NOMO-1 treated with DMSO at 0.1 percent for 48 hours (cell line): Measurements from ENCODE around the gene ITGA2B.
"Not testable (repeated sequence)": the region's sequence is repeated elsewhere in the genome, so short reads cannot be mapped to it uniquely, and the experiment has no call there.

ENCODE experiments used
- DNase-seq: peaks from one replicate; lab custom pipeline; 2025; ENCODE audit not compliant: unreplicated experiment; lab: John Stamatoyannopoulos, UW

ITGA2B gene

DNA sequence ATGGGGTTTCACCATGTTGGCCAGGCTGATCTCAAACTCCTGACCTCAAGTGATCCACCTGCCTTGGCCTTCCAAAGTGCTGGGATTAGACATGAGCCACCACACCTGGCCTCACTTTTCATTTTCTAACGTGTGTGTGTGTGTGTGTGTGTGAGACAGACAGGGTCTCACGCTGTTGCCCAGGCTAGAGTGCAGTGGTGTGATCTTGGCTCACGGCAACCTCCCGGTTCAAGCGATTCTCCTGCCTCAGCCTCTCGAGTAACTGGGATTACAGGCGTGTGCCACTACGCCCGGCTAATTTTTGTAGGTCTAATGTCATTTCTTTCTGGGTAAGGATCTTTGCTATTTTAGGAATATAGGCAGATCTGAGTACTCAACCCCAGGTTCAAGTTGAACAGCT, 4.7 kb upstream of the ITGA2B start:
- not testable (repeated sequence) for DNase-seq

DNA sequence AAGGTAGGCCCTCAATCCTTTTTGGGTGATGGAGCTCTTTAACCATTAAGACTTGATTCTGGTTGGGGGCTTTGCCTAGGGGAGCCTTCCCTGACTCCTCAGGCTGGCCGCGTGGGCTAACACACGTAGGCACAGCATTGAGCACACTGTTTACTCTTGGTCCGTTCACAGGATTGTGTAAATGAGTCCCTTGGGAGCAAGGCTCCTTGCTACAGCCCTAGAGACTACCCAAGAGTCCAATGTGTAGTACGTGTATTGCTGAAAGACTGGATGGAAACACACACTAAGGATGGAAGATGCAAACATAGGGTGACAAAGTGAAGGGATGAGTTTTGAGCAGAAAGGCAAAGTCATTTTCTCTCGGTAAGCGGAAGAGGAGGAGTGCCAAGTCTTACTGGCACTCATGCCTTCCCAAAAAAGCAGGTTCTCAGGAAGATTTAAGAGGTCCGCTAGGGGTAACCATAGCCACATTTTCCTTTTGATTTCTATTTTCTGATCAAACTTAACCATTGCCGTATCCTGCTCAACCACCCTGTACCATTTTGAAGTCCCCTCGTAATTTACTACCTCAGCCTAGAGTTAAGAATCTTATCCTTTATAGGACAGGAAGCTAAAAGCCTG, 911 bp upstream of the ITGA2B start:
- no peak for DNase-seq

GRCh38 chr17:44389723-44390202, 314 bp upstream of the ITGA2B start:
- DNase-seq: peak; percentile 76

GRCh38 chr17:44387804-44388203, 1.6 kb downstream of the ITGA2B start:
- no peak for DNase-seq

- no peak for DNase-seq
Observed at GRCh38 chr17:44386182-44386525, 3.3 kb downstream of the ITGA2B start.

GRCh38 chr17:44385287-44386181, 3.9 kb downstream of the ITGA2B start:
- DNase-seq: peak; percentile 83

GRCh38 chr17:44384823-44385286, 4.6 kb downstream of the ITGA2B start:
- no peak for DNase-seq

DNA sequence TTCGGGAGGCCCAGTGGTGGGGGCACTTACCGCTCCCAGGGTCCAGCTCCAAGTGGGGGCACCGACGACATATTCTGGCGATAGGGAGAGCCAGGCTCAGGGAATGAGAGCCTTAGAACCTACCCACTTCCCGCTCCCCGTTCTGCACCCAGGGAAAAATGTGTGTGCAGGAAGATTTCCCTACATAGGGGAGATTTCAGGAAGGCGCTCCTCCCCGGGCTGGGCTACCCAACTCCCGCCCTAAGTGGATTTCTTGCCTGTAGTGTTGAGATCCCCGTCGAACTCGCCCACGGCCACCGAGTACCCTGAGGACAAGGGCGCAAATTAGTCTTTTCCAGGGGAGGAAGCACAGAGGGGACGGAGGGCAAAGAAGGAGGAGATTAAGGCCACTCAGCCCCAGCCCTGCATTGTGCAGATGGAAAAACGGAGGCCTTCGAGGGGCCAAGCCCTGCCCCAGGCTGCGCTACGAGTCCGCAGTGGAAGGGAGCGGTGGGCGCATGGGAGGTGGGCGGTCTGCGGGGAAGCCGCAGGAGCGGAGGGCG, 5.1 kb downstream of the ITGA2B start:
- DNase-seq: no peak

GRCh38 chr17:44383861-44384260, 5.6 kb downstream of the ITGA2B start:
- no peak for DNase-seq

DNA sequence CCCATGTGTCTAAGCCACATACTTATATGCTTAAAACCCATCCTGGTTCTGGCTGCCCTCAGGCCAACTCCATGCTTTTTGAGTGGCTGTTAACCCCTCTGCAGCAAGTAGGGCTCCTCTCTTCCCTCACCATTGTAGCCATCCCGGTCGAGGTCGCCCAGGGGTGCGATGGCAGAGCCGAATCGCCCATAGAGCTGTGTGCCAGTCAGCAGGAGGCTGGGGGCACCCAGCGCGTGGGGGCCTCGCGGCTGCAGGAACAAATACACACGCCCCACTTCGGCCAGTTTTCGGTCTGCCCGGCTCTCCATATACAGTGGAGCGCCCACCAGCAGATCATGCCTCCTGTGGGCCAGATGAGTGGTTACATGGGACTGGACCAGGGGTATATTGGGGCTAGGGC, 6.1 kb downstream of the ITGA2B start:
- no peak for DNase-seq

DNA sequence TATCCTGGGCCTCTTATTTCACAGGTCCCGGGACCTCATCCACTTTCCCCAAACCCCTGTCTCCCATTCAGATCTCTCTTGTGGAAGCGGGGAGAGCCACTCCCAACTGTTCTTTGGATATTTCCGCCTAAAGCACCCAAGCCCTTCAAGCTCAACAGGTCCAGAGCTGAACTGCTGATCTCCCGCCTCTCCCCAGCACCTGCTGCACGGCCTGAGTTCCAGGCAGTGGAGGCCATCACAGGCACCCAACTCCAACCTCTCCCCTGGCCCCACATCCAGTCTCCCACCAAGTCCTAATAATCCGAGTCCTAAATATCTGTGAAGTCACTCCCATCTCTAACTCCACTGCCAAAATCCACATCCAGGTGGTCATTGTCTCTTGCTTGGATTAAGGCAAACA, 6.5 kb downstream of the ITGA2B start:
- DNase-seq: no peak

GRCh38 chr17:44381810-44382305, 7.6 kb downstream of the ITGA2B start:
- no peak for DNase-seq

GRCh38 chr17:44380767-44381166, 8.7 kb downstream of the ITGA2B start:
- no peak for DNase-seq

DNA sequence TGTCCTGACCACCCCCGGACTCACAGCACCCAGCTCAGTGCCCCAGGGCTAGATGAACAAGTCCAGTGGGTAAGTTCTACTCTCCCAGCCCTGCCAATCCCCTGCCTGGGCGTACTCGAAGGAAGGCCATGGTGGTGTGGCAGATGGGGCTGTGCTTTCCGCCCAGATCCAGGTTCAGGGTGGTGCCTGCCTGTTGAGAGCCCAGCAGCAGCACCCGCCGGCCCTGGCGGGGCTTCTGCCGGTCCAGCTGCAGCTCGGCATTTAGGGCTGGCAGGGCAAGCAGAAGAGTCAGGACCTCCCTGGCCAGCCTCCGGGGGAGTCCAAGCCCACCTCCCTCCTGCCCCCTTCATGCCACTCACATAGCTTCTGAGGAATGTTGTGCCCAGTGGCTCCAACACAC, 9.6 kb downstream of the ITGA2B start:
- DNase-seq: no peak

- DNase-seq: no peak
Observed at GRCh38 chr17:44378171-44378705, 11.2 kb downstream of the ITGA2B start.

GRCh38 chr17:44376779-44377178, 12.7 kb downstream of the ITGA2B start:
- no peak for DNase-seq

DNA sequence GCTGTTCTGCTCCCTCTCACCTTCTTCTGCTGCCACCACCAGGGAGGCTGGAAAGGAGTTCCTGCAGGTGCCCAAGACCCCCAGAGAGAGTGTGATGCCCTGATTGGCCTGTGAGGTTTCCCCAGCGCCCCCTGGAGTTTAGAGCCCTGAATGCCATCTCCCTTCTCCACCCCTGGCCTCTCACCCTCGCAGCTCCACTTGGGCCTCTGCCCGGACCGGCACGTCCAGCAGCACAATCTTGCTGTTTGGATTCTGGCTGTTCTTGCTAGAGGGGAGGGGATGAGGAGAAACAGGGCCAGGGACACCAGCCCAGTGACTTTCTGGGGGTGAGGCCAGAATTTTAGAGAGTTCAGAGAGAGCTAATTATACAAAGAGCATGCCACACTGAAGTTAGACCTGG, 13.3 kb downstream of the ITGA2B start:
- DNase-seq: no peak

GRCh38 chr17:44375196-44376017, 14.0 kb downstream of the ITGA2B start:
- no peak for DNase-seq

DNA sequence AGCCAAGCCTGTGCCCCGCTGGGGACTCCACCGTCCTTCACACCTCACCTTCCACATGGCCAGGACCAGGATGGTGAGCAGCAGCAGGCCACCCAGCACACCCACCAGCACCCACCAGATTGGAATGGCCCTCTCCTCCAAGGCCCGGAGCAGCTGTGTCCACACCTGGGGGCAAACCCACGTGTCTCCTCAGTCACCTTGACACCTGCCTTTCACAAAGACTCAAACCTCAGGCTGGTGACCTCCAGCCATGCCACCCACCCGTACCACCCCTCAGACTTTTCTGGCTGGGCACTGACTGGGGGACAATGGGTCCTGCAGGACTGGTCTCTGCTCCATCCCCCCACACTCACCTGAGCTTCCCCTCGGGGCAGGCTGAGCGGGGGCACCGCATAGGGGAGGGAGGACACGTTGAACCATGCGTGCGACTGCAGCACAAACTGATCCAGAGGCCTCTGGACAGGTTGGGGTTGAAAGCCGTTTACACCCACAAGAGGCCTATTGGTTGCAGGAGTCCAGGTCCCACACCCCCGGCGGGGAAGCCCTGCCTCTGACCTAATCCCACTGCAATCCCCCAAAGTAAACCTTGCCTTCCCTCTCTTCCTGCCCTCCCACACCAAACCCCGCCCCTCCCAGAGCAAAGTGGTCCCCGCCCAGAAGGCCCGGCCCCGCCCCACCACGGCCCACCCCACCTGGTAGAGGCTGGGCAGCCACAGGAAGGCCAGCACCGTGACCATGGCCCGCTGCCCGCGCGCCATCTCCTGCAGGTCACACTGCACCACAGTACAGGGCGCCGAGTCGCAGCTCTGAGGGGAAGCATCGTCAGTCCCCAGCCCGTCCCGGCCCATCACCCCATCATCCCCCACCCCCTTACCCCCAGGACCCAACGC, 14.9 kb downstream of the ITGA2B start:
- DNase-seq: no peak

- DNase-seq: no peak
Observed at GRCh38 chr17:44372036-44372435, 17.4 kb downstream of the ITGA2B start.
